HepG2 (cell line): ENCODE results near the gene ITGAE. TPM values are rescaled to one million over a fixed set of nuclear protein-coding genes. Genes with fewer than 3 reads are reported as not detected.
A peak's percentile ranks its signal among the peaks of the same experiment; 100 is the strongest.

ENCODE experiments used
- ATM ChIP-seq: fragments of 450-650 bp; IDR thresholded peaks from 2 replicates; pipeline ENCODE4 v1.7.1; 2017; ENCODE audit warnings: mild to moderate bottlenecking, borderline replicate concordance
- EEA1 ChIP-seq: sonication (generic); formaldehyde crosslinking; IDR thresholded peaks from 2 replicates; pipeline ENCODE4 v1.5.1; 2020; ENCODE audit warnings: mild to moderate bottlenecking, missing genetic modification reagents, borderline replicate concordance
- ELF3 ChIP-seq: IDR thresholded peaks from 2 replicates; pipeline ENCODE4 v1.6.1; 2016; ENCODE audit warnings: missing genetic modification reagents, missing compliant biosample characterization
- FOXP1 ChIP-seq, 2 experiments: fragments of 450-650 bp in 1 of 2; IDR thresholded peaks; 2 replicates each; pipeline ENCODE4 v1.6.1; 2017 to 2018; ENCODE audit warnings: antibody characterized with exemption in 1 of 2
- GATAD1 ChIP-seq: IDR thresholded peaks from 2 replicates; pipeline ENCODE4 v1.6.1; 2016; ENCODE audit warnings: missing genetic modification reagents, missing compliant biosample characterization
- HNRNPLL ChIP-seq: fragments of 200-400 bp; formaldehyde crosslinking; IDR thresholded peaks from 2 replicates; pipeline ENCODE4 v1.6.1; 2017; ENCODE audit warnings: mild to moderate bottlenecking, low read depth, low read length; ENCODE audit not compliant: poor library complexity, severe bottlenecking
- JDP2 ChIP-seq: sonication (generic); formaldehyde crosslinking; IDR thresholded peaks from 2 replicates; pipeline ENCODE4 v1.8.1; 2022; ENCODE audit warnings: missing genetic modification reagents, borderline replicate concordance
- KLF15 ChIP-seq: sonication (generic); formaldehyde crosslinking; IDR thresholded peaks from 2 replicates; pipeline ENCODE4 v1.8.1; 2023; ENCODE audit warnings: borderline replicate concordance, mild to moderate bottlenecking, inconsistent platforms, missing genetic modification reagents, mixed read lengths
- MYC ChIP-seq: sonication (generic); formaldehyde crosslinking; IDR thresholded peaks from 2 replicates; pipeline ENCODE4 v1.9.0; 2021; ENCODE audit warnings: missing genetic modification reagents, borderline replicate concordance
- NFYC ChIP-seq: IDR thresholded peaks from 2 replicates; pipeline ENCODE4 v1.6.1; 2016; ENCODE audit warnings: missing genetic modification reagents, missing compliant biosample characterization
- NR2C2 ChIP-seq: sonication (generic); formaldehyde crosslinking; IDR thresholded peaks from 2 replicates; pipeline ENCODE4 v1.4.0; 2020; ENCODE audit warnings: missing genetic modification reagents, mild to moderate bottlenecking, moderate library complexity, borderline replicate concordance
- PHF20 ChIP-seq: sonication (generic); formaldehyde crosslinking; IDR thresholded peaks from 2 replicates; pipeline ENCODE4 v1.5.0; 2020; ENCODE audit warnings: mild to moderate bottlenecking, missing genetic modification reagents
- POLR2AphosphoS2 ChIP-seq: IDR thresholded peaks from 2 replicates; pipeline ENCODE4 v1.6.1; 2011; ENCODE audit warnings: low read depth, low read length, improper control_type of control experiment
- TEAD2 ChIP-seq: sonication (generic); formaldehyde crosslinking; IDR thresholded peaks from 2 replicates; pipeline ENCODE4 v1.9.0; 2021; ENCODE audit warnings: missing genetic modification reagents
- ZFP1 ChIP-seq: IDR thresholded peaks from 2 replicates; pipeline ENCODE4 v1.6.1; 2016
- ZFY ChIP-seq: sonication (generic); formaldehyde crosslinking; IDR thresholded peaks from 2 replicates; pipeline ENCODE4 v1.4.0; 2020; ENCODE audit warnings: missing genetic modification reagents
- ZMAT3 ChIP-seq: sonication (generic); formaldehyde crosslinking; conservative IDR thresholded peaks from 2 replicates; pipeline ENCODE4 v1.7.0; 2021; ENCODE audit warnings: missing genetic modification reagents
- ZNF367 ChIP-seq: sonication (generic); formaldehyde crosslinking; IDR thresholded peaks from 2 replicates; pipeline ENCODE4 v1.4.0; 2020; ENCODE audit warnings: missing genetic modification reagents, borderline replicate concordance
- ZNF572 ChIP-seq: sonication (generic); formaldehyde crosslinking; IDR thresholded peaks from 2 replicates; pipeline ENCODE4 v1.5.1; 2020; ENCODE audit warnings: mild to moderate bottlenecking, missing genetic modification reagents
- polyA plus RNA-seq, 8 experiments: library from polyadenylated mRNA; depleted of rRNA in 3 of 8; stranded (reverse) in 7 of 8; unstranded in 1 of 8; fragments of >200 nt; fragmentation: Illumina TruSeq in 4 of 8; extraction: Trizol in 4 of 8; gene quantifications; 2 replicates each; pipeline versions ENCODE4 v1.2.1 to v1.2.3, GENCODE V29; 2011 to 2016; ENCODE audit warnings: low read depth in 4 of 8, missing spikeins in 1 of 8, mixed read lengths in 1 of 8; ENCODE audit not compliant: insufficient read depth in 1 of 8
- total RNA-seq, 5 experiments: library from RNA; depleted of rRNA; stranded (reverse); fragments of >200 nt; fragmentation: Illumina TruSeq; extraction: Trizol; gene quantifications; 2 replicates each; pipeline ENCODE4 v1.2.3, GENCODE V29; 2016; ENCODE audit warnings: low read depth in 1 of 5
- TF ChIP-seq, protein P1 (sequence below): sonication (generic); formaldehyde crosslinking; IDR thresholded peaks from 2 replicates; pipeline ENCODE4 v1.9.0; 2021; ENCODE audit warnings: mild to moderate bottlenecking, missing genetic modification reagents
- TF ChIP-seq, protein P2 (sequence below): sonication (generic); formaldehyde crosslinking; IDR thresholded peaks from 2 replicates; pipeline ENCODE4 v1.4.0; 2020; ENCODE audit warnings: missing genetic modification reagents
- TF ChIP-seq, protein P3 (sequence below): sonication (generic); formaldehyde crosslinking; IDR thresholded peaks from 2 replicates; pipeline ENCODE4 v1.5.0; 2020; ENCODE audit warnings: missing genetic modification reagents

The ITGAE gene
- total and polyA plus RNA-seq, 2 of the 13 experiments (the other 11 are each of a cell fraction or from before 2014, with no cell fraction given), result 42.3 to 49.0 TPM

DNA sequence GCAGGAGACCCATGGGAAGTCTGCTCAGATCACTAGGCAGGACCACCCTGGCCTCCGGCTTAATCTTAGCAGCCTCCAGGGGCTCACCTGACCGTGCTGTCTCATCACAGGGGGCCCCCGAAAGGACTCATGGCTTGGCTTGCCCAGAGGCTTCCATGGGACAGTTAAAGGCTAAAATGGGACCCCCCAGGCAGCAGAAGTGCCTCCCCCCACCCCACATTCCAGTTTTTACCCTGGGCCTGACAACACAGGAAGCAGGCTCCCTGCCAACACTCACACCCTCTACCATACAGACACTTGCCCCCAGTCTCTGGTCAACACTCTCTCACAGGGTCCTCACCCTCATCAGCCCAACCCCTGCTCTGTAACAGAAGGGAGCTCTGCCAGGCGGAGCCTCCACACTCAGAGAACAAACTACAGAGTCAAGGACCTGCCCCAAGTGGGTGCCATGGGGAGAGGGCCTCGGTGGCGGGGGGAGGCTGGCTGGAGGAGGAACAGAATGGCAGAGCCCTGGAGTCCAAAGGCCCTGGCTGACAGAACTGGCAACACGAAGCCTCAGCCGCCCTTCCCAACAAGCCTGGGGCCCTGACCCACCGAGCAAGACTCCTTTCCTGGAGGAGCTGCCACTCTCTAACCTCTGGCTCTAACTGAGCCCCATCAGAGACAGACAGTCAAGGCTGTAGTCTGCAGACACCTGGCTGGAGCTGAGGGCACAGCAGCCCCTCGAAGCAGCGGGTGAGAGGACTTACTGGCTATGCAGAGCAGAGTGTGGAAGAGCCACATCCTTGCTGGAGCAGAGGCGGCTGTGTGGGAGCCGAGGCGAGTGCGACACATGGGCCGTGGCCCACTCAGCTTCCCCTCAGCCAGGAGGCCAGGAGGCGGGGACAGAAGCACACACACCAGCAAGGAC is at the start of gene ITGAE (continued):
- TF ChIP-seq, protein P1, sequence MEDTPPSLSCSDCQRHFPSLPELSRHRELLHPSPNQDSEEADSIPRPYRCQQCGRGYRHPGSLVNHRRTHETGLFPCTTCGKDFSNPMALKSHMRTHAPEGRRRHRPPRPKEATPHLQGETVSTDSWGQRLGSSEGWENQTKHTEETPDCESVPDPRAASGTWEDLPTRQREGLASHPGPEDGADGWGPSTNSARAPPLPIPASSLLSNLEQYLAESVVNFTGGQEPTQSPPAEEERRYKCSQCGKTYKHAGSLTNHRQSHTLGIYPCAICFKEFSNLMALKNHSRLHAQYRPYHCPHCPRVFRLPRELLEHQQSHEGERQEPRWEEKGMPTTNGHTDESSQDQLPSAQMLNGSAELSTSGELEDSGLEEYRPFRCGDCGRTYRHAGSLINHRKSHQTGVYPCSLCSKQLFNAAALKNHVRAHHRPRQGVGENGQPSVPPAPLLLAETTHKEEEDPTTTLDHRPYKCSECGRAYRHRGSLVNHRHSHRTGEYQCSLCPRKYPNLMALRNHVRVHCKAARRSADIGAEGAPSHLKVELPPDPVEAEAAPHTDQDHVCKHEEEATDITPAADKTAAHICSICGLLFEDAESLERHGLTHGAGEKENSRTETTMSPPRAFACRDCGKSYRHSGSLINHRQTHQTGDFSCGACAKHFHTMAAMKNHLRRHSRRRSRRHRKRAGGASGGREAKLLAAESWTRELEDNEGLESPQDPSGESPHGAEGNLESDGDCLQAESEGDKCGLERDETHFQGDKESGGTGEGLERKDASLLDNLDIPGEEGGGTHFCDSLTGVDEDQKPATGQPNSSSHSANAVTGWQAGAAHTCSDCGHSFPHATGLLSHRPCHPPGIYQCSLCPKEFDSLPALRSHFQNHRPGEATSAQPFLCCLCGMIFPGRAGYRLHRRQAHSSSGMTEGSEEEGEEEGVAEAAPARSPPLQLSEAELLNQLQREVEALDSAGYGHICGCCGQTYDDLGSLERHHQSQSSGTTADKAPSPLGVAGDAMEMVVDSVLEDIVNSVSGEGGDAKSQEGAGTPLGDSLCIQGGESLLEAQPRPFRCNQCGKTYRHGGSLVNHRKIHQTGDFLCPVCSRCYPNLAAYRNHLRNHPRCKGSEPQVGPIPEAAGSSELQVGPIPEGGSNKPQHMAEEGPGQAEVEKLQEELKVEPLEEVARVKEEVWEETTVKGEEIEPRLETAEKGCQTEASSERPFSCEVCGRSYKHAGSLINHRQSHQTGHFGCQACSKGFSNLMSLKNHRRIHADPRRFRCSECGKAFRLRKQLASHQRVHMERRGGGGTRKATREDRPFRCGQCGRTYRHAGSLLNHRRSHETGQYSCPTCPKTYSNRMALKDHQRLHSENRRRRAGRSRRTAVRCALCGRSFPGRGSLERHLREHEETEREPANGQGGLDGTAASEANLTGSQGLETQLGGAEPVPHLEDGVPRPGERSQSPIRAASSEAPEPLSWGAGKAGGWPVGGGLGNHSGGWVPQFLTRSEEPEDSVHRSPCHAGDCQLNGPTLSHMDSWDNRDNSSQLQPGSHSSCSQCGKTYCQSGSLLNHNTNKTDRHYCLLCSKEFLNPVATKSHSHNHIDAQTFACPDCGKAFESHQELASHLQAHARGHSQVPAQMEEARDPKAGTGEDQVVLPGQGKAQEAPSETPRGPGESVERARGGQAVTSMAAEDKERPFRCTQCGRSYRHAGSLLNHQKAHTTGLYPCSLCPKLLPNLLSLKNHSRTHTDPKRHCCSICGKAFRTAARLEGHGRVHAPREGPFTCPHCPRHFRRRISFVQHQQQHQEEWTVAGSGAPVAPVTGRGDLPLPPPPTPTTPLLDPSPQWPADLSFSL, result no peak
- TF ChIP-seq KLF15 (no peak), ZNF367 (CRISPR knock-in tag) (no peak), TEAD2 (CRISPR knock-in tag) (no peak), GATAD1 (no peak), NR2C2 (CRISPR knock-in tag) (no peak), ZFP1 (CRISPR knock-in tag) (no peak), JDP2 (CRISPR knock-in tag) (no peak), ZFY (CRISPR knock-in tag) (peak; percentile 35; the same call in 1 of the 2 replicates), ZNF572 (CRISPR knock-in tag) (no peak), POLR2AphosphoS2 (no peak), EEA1 (CRISPR knock-in tag) (0 out of 2 replicates have a peak, but pooled peaks have one; percentile 20), ZMAT3 (CRISPR knock-in tag) (no peak), NFYC (CRISPR knock-in tag) (no peak), MYC (0 out of 2 replicates have a peak, but pooled peaks have one; percentile 29), FOXP1 (IDR thresholded peaks at IDR 0.05) (no peak), FOXP1 (CRISPR knock-in tag; IDR thresholded peaks at IDR 0.05) (no peak), ATM (no peak), PHF20 (CRISPR knock-in tag) (no peak), ELF3 (no peak), HNRNPLL (peak; percentile 24)
- TF ChIP-seq, protein P2, sequence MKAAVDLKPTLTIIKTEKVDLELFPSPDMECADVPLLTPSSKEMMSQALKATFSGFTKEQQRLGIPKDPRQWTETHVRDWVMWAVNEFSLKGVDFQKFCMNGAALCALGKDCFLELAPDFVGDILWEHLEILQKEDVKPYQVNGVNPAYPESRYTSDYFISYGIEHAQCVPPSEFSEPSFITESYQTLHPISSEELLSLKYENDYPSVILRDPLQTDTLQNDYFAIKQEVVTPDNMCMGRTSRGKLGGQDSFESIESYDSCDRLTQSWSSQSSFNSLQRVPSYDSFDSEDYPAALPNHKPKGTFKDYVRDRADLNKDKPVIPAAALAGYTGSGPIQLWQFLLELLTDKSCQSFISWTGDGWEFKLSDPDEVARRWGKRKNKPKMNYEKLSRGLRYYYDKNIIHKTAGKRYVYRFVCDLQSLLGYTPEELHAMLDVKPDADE (CRISPR knock-in tag), result no peak
- TF ChIP-seq, protein P3, sequence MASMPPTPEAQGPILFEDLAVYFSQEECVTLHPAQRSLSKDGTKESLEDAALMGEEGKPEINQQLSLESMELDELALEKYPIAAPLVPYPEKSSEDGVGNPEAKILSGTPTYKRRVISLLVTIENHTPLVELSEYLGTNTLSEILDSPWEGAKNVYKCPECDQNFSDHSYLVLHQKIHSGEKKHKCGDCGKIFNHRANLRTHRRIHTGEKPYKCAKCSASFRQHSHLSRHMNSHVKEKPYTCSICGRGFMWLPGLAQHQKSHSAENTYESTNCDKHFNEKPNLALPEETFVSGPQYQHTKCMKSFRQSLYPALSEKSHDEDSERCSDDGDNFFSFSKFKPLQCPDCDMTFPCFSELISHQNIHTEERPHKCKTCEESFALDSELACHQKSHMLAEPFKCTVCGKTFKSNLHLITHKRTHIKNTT (CRISPR knock-in tag), result no peak
